RCC 7860 (cell line): ENCODE results near the gene IL23R.

Source experiments
- DNase-seq: peaks from one replicate; pipeline ENCODE4 v3.0.0-alpha.2; 2015; ENCODE audit warnings: low spot score
- FAIRE-seq: peaks from 2 replicates; lab custom pipeline; 2012; peaks lifted over from hg19 to GRCh38; lab: Jason Lieb, UNC

IL23R gene

DNA sequence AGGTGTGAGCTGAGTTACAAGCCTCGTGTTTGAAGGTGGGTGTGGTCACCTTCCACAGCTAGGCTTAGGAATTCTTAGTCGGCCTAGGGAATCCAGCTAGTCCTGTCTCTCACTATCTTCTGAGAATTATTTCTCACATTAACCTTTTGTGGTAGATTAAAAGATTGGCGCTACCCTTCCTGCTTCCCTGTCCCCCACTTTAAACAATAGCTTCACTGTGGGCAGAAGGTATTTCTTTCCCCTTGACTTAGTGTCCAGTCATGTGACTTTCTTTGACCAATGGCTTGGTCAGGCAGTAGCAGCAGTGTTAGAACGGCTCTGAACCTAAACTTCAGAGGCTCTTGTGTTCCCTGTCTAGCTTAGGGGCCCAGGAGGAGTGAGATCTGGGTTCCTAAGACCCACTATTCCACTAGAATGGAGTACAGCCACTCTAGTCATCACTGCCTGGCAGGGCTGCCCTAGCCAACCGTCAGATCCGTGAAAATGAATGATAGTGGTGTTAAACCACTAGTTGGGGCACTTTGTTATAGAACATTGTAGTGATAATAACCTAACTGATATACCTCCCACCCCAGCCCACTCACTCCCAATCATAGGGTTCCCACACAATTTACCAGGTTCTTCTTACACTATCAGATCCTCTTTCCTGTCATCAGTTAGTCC is 17.6 kb upstream of the IL23R start:
- DNase-seq (no peak), FAIRE-seq (no peak)

DNA sequence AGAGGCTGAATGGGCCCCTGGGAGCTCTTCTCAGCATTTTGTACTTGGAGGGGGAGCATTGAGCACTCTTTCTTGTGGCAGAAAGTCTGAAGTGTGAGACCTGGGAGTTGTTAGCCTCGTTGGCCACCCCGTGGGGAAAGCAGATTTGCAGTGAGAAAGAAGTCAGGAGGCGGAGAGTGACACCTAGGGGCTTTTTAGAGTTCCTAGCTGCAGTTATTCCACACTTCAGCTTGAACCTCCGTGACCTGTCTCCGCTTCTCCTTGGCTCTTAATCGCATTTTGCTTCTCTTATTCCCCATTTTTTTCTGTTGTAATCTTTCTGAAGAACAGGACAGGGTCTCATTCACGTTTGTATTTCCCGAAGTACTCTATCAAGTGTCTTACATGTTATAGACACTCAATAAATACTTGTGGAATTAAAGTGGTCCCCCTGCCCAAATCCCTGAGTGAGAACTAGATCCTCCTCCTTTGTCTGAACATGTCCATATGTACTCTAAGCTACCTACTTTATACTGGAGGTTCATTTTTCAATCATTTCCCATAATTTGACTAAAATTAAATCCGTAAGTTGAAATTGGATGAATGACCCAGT is 17.0 kb upstream of the IL23R start:
- FAIRE-seq (no peak), DNase-seq (peak; percentile 69)

DNA sequence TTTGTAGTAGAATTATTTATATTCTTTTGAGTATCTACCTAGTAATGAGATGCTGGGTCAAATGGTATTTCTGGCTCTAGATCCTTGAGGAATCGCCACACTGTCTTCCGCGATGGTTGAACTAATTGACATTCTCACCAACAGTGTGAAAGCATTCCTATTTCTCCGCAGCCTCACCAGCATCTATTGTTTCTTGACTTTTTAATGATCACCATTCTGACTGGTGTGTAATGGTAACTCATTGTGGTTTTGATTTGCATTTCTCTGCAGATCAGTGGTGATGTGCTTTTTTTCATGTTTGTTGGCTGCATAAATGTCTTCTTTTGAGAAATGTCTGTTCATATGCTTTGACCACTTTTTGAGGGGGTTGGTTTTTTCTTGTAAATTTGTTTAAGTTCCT is 15.3 kb upstream of the IL23R start:
- DNase-seq, result no peak
- FAIRE-seq, result no peak

DNA sequence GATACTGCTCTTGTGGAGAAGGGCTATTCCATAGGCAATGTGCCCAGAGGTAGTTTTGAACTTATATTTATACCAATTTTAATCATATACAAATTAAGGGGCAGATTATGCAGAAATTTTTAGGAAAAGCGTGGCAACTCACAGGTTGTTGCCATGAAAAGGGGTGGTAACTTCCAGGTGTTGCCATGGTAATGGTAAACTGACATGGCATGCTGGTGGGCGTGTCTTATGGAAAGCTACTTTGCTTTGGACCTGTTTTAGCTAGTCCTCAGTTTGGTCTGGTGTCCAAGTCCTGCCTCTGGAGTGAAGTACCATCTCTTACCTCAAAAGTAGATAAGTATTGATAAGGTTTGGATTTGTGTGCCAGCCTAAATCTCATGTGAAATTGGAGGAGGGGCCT is 7.9 kb upstream of the IL23R start:
- DNase-seq (no peak), FAIRE-seq (no peak)

DNA sequence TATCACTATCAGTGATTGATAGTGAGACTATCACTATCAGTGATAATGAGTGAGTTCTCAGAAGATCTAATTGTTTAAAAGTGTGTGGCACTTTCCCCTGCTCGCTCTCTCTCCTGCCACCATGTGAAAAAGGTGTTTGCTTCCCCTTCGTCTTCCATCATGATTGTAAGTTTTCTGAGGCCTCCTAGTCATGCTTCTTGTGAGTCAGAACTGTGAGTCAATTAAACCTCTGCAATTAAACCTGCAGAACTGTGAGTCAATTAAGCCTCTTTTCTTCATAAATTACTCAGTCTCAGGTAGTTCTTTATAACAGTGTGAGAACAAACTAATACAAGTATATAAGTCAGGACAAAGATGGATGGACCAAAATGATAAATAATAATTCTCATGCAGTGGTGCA is 7.0 kb upstream of the IL23R start:
- FAIRE-seq (no peak), DNase-seq (no peak)

DNA sequence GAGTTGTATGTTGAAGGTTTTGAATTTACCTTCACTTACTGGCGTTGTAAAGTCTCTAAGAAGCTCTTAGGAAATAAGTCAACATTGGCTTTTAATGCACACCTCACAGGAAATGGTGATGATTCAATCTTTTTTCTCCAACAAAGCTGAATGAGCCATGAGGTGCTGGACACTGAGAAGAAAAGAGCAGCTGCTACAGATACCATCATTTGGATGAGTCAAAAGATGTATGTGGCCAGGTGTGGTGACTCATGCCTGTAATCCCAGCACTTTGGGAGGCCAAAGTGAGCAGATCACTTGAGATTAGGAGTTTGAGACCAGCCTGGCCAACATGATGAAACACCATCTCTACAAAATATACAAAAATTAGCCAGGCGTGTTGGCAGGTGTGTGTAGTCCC is 3.3 kb upstream of the IL23R start:
- FAIRE-seq (no peak), DNase-seq (peak; percentile 70)

DNA sequence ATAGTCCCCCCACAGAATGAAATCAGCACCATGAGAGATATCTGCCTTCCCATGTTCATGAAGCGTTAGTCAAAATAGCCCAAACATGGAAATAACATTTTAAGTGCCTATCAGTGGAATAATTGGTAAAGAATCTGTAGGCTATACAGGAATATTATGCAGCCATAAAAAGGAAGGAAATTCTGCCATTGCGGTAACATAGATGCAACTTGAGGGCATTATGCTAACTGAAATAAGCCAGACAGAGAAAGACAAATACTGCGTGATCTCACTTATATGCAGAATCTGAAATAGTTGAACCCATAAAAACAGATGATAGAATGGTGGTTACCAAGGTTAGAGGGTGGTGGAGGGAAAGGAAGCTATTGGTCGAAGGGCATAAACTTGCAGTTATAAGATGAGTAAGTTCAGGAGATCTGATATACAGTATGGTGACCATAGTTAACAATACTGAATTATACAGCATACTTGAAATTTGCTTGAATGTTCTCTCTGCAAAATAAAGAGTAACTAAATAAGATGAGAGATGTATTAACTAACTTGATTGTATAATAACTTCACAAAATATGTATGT is 699 bp upstream of the IL23R start:
- DNase-seq (no peak), FAIRE-seq (no peak)

DNA sequence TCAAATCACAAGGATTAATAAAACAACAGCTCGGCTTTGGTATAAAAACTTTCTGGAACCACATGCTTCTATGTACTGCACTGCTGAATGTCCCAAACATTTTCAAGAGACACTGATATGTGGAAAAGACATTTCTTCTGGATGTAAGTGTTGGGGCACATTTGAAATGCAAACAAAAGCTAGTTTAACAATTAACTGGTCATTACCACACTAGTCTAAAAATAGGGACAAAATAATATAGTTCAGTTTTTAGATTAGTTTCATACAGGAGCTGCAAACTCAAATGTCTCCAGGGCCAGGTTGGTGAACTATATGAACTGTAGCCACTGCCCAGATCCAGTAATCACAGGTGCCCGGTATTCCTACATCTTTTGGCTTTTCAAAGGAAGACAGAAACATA is 3.2 kb downstream of the IL23R start:
- DNase-seq (no peak), FAIRE-seq (no peak)

DNA sequence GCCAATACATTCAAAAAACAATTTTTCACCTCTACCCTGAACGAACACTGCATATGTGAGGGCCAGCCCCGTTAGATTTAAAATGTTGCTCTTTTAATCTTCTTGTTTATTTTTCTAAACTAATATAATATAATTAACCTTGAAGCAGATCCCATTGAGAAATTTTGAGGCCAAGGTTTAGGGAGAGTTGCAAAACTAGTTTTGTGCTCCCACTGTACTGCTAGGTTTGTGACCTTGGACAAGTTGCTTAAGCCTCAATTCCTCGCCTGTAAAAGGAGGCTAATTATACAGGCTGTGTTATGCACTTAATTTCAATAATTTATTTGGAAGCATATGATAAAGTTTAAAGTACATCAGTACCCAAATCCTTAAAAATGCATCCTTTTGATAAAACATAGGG is 3.7 kb downstream of the IL23R start:
- FAIRE-seq (no peak), DNase-seq (no peak)

DNA sequence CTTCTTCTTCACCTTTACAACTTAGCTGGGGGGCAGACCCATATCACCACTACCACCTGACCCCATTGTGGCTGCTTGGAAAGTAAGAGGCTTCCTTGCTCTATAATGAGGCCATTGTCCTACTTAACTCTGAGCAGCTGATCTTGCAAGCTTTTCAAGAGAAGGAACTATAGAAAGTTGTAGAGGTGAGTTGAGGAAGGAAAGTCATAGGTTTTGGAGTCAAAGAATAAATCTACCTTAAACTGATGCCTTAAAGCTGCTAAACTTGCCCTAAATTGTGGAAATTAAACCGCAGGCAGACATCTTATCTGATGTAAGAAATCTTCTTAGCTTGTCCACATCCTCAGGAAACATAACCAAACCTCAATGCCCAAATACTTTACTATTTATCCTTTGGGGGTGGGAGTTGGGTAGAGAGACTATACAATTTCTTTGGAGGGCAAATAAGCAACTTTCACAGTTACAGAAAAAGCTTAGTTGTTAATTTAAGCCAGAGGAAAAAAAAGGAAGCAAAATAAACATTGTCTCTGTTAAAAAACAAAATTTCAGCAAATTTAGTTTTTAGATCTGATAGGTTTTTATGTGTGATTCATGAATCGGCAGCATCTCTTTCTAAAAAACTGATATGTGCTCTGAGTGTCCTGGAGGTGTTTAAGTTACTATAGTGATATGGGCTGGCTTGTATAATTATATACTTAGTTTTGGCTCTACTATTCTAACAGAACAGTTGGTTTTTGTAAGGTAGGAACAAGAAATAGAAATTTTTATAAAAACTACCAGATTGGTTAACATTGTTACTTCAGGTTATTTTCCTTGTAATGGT is 4.7 kb downstream of the IL23R start:
- no peak for FAIRE-seq
- DNase-seq, result no peak

DNA sequence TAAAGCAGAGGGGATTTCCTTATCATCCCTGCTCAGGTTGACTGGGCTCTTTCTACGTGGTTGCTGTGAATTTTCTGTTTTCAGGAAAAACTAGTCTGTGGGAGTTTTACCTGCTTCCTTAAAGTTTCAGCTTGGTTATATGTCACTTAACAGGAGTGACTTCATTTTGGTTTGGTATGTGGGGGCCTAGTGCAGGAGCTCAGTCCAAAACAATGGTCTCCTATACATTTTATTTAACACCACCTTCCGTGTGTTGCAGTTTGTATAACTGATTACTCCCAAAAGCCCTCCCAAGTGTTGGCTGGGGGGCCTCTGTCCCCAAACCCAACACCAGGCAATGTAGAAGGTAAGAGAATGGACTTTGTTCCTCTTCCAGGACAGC is 5.3 kb downstream of the IL23R start:
- DNase-seq (no peak), FAIRE-seq (no peak)

DNA sequence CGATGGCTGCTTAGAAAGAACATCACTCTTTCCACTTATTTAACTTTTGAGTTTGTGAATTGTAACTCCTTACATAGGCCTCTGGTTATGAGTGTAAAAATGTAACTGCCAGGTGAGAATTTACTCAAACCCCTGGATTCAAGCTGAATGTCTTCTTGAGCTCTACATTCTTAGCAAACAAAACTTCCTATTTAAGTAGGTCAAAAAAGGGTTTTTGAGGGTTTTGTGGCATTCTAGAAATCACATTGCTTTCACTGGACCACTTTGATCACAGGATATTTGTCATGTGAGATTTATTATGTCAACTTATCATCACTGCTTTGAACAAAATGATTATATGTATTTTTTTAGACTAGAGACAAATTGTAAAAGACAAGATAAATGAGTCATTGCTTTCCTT is 5.7 kb downstream of the IL23R start:
- no peak for FAIRE-seq
- no peak for DNase-seq

DNA sequence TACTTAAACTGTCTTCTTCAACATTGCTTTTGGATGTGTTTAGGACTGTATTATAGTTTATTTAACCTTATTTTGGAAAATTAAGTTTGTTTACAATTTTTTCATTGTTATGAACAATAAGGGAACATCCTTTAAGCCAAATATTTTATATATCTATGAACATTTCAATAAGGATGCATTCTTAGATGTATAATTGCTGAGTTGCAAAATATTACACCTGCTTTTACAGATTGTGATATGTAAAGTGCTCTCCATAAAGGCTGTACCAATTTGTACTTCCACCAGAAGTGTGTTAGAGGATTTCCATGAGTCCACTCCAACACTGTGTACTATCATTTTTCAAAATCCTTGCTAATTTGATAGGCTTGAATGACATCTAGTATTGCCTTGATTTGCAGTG is 7.7 kb downstream of the IL23R start:
- DNase-seq (no peak), FAIRE-seq (no peak)

DNA sequence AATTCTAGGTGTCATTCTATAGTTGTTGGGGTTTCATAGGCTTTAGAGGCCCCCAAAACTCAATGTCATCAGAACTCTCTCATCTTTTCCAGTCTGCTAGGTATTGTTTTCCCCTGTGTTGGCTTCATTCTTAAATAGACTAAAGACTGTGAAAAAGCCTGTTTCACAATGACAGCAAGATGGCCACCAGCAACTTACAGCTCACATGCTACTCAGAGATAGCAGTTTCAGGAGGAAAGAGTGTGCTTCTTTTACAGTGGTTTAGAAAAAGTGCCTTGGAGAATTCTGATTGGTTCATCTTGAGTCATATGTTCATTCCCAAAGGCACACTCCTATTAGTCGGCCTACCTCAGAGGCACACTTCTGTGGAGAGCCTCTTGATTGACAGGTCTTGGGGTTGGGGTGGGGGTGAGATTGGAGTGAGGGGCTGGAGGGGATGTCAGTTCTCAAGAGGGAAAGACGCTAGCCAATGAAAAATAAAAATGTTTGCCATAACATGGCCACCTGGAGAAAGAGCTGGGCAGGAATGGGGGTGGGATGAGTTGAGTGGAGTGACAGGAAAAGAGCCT is 8.5 kb downstream of the IL23R start:
- DNase-seq (no peak), FAIRE-seq (no peak)

DNA sequence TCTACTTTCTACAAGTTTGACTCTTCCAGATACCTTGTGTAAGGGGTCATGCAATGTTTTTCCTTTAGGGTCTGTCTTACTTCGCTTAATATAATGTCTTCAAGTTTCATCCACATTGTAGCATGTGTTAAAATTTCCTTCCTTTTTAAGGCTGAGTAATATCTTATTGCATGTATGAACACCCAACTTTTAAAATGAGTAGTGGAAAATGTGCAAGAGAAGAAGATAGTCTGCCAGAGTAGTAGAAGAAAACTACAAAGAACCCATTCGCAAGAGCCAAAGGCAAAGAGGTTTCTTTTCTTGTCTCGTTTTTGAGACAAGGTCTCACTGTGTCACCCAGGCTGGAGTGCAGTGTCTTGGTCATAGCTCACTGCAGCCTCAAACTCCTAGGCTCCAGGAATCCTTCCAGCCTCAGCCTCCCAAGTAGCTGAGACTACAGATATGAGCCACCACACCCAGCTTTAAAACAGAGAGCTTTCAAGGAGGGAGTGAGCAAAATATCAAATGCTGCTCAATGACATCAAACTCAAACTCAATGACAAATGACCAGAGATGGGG is 9.4 kb downstream of the IL23R start:
- FAIRE-seq, result no peak
- DNase-seq, result no peak

DNA sequence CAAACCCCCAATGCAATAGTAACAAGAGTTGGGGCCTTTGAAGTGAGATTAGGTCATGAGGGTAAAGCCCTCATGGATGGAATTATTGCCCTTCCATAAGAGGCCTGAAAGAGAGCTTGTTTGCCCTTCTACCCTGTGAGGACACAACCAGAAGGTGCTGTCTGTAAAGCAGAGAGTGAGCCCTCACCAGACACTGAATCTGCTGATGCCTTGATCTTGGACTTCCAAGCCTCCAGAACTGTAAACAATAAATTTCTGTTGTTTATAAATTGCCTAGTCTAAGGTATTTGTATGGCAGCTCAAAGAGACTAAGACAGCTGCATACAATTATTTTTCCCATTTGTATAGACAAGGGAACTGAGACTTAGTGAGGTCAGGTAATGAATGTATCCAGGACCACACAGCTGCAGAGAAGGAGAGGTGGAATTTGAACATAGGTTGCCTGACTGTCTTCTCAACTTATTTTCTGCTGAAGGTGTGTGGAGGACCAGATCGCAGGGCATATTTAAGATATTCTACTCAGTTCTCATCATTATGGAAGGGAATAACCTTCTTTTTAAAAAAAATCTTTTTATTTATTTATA is 18.7 kb downstream of the IL23R start:
- no peak for DNase-seq

DNA sequence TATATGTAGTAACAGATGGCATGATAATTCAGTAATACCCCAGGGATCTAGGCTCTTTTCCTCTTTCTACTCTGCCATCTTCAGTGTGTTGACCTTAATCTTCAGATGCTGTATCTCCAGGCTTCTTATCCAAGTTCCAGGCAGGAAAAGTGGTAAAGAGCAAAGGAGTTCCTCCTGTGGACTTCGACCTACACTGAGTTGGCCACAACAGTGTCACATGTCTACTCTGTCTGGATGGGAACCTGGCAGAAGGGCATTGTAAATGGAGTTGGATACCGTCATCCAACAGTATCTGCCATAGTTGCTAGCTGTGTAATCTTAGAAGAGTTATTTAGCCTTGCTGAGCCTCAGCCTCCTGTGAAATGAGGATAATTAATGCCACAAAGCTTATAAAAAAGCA is 21.9 kb downstream of the IL23R start:
- DNase-seq (no peak), FAIRE-seq (no peak)

More for the DNA sequence above, 18.7 kb downstream of the IL23R start:
- no peak for FAIRE-seq

DNA sequence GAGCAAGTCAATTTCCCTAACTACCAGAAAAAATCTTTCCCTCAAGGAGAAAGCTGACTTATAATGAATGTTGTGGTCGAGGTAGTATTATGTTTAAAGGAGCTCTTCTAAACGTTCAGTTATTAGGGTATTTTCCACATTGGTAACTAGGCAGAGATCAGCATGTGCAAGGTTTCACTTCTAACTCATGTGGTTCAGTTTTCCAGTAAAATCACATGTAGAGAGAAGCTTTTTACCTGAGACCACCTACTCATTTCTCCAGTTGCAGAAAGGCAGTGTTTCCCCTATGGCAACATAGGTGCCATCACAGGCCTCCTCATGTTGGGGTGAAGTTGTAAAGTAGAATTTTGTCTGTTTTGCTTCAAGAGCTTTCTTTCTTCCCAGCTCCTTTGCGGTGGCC is 23.7 kb downstream of the IL23R start:
- DNase-seq (no peak), FAIRE-seq (no peak)

DNA sequence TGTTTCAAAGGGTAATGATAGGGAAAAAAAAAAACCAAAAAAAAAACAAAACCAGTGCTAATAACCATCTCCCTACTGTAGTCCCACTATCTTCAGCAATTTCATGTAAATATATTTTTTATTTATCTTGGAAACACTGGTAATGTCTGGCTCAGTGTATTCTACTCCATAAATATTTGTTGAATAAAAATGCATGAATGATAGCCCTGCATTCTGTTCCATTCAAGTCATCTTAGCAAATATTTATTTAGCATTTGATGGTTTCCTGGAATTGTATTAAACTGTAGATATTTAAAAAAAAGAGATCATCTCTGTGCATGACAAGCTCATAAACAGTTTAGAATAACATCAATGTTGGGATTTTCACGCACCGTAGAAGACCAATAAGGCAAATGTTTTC is 24.2 kb downstream of the IL23R start:
- no peak for FAIRE-seq

DNA sequence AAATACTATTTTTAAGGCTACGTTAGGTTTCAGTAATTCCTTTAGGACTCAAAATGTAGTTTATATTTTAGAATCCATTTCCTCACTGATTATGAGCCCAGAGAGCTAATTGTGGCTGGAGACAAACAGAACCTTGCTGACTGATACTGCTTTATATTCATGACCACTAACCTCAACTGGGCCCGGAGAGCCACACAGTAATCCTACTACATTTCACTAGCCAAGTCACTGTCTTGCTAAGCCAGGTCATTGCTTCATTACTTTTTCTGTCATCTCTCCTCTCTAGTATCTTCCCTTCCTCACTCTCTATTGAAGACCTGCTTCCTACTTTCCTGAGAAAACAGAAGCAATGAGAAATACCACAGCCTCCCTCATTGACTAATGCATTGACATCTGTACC is 24.7 kb downstream of the IL23R start:
- FAIRE-seq (no peak), DNase-seq (no peak)

More for the DNA sequence above, 24.2 kb downstream of the IL23R start:
- no peak for DNase-seq
